Posterior cingulate gyrus (tissue), 11 donors: ENCODE data around the gene FHOD1.

Experiments used
- DNase-seq, 10 donors: peaks; one replicate each; pipeline versions ENCODE4 v3.0.0 to v3.0.0-alpha.2; 2020 to 2021; ENCODE audit warnings: mixed read lengths in 3 of 10
- intact Hi-C: fragments of 100-400 bp; cut with DNase I; formaldehyde crosslinking; loops from one replicate; pipeline ENCODE4 v1.15.1; 2023

The FHOD1 gene

DNA sequence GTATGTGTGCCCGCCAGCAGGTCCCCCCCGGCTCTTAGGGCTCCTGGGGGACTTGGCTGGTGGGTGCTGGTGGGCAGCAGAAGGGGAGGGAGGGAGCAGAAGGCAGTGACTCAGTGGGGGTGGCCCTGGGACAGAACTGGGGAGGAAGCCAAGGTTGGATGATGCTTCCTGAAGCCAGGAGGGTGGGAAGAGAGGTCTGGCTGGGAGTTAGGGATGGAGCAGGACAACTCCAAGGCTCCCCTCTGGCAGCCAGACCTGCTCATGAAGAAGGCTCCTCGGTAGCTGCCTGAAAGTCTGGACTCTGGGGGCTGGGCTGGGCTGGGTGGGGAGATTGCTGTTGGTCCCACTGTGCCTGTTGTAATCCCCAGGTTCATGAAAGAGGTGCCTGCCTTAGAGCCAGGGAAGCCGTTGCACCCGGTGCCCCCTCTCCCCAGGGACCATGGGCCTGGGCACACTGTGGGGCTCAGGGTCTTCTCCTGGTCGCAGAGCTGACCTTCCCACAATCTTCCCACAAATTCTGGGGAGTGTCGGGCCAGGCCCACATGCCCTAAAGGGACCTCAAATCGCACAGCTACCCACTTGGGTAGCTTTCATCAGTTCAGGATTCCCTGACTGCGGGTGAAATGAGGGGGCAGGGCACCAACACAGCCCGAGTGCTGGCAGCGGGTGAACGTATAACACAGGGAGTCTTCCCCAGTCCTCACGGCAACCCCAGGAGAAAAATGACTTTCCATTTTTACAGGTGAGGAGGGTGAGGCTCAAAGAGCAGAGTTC, 30.9 kb upstream of the FHOD1 start:
- peak in 2 of 10 donors; percentile 70 to 75 for DNase-seq
- intact Hi-C loops, result loop anchor here (10.0 kb wide), 1 partner anchor 187 kb away; no protein-coding TSS in a partner anchor

GRCh38 chr16:67277294-67277998, 30.2 kb upstream of the FHOD1 start:
- intact Hi-C loops, result loop anchor here (10.0 kb wide), 1 partner anchor 187 kb away; no protein-coding TSS in a partner anchor
- peak in 2 of 10 donors; percentile 30 to 52 for DNase-seq

DNA sequence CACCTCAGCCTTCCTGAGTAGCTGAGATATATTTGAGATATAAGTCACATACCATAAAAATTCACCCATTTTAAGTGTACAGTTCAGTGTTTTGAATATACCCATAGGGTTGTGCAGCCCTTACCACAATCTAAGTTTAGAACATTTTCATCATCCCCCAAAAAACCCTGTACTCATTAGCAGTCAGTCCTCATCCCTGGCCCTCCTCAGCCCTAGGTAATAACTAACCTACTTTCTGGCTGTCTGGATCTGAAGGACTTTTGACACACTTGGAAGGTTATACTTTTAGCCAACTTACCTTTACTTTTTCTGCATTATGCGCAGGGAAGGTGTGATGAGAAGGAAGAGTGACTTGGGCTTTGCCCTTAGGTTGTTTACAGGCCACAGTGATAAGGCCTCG, 28.0 kb upstream of the FHOD1 start:
- intact Hi-C loops, result loop anchor here (10.0 kb wide), 1 partner anchor 189 kb away; no protein-coding TSS in a partner anchor
- DNase-seq, result peak in 1 of 10 donors; percentile 5

- DNase-seq, result peak in 3 of 10 donors; percentile 35 to 57 (median 35)
- intact Hi-C loops, result loop anchor here (10.0 kb wide), 1 partner anchor 193 kb away; no protein-coding TSS in a partner anchor
Observed at GRCh38 chr16:67271446-67271845, 24.2 kb upstream of the FHOD1 start.

- DNase-seq, result peak in 3 of 10 donors; percentile 23 to 72 (median 65)
- intact Hi-C loops, result loop anchor here (10.0 kb wide), 1 partner anchor 194 kb away; no protein-coding TSS in a partner anchor
Observed at GRCh38 chr16:67270931-67271338, 23.7 kb upstream of the FHOD1 start.

GRCh38 chr16:67269766-67270165, 22.5 kb upstream of the FHOD1 start:
- peak in 3 of 10 donors; percentile 28 to 65 (median 56) for DNase-seq
- intact Hi-C loops, result loop anchor here (10.0 kb wide), 1 partner anchor 195 kb away; no protein-coding TSS in a partner anchor

- intact Hi-C loops, result no loop called here
- DNase-seq, result peak in 3 of 10 donors; percentile 25 to 51 (median 50)
Observed at GRCh38 chr16:67268136-67268579, 20.9 kb upstream of the FHOD1 start.

- intact Hi-C loops, result no loop called here
- peak in 3 of 10 donors; percentile 9 to 40 (median 25) for DNase-seq
Observed at GRCh38 chr16:67265834-67266233, 18.6 kb upstream of the FHOD1 start.

- intact Hi-C loops, result no loop called here
- DNase-seq, result peak in 3 of 10 donors; percentile 10 to 24 (median 13)
Observed at GRCh38 chr16:67264866-67265265, 17.6 kb upstream of the FHOD1 start.

DNA sequence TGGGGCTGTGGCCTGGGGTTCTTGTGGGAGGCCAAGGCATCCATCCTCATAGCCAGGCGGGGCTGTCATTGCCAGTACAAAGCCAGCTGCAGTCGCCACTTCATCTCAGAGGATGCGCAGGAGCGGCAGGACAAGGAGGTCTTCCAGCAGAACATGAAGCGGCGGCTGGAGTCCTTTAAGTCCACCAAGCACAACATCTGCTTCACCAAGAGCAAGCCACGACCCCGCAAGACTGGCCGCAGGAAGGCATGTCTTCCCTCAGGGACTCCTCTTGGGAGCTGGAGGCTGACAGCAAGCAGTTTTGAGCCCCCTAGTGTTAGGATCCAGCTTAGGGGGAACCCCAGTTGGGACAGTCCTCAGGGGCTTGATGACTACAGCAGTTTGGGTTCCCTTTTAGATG, 17.0 kb upstream of the FHOD1 start:
- peak in 3 of 10 donors; percentile 40 to 78 (median 49) for DNase-seq
- intact Hi-C loops, result no loop called here

DNA sequence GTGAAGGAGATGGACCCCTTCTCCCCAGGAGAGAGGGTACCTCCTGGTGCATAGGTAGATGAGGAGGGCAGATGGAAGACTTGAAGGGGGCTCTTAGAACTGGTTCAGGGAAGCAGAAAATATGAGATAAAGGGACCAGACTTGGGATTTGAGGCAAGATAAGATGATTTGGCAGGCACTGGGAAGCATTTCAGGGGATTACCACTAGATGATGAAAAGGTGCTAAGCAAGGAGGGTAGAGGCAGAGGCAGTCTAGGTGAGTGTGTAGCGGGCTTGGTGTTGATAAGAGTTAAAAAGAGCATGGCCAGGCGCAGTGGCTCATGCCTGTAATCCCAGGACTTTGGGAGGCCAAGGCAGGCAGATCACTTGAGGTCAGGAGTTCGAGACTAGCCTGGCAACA, 15.9 kb upstream of the FHOD1 start:
- peak in 1 of 10 donors; percentile 13 for DNase-seq
- intact Hi-C loops, result no loop called here

GRCh38 chr16:67260426-67261063, 13.3 kb upstream of the FHOD1 start:
- peak in 4 of 10 donors; percentile 17 to 83 (median 66) for DNase-seq
- intact Hi-C loops, result no loop called here

- DNase-seq, result peak in 4 of 10 donors; percentile 15 to 85 (median 82)
- intact Hi-C loops, result no loop called here
Observed at GRCh38 chr16:67259705-67260104, 12.4 kb upstream of the FHOD1 start.

DNA sequence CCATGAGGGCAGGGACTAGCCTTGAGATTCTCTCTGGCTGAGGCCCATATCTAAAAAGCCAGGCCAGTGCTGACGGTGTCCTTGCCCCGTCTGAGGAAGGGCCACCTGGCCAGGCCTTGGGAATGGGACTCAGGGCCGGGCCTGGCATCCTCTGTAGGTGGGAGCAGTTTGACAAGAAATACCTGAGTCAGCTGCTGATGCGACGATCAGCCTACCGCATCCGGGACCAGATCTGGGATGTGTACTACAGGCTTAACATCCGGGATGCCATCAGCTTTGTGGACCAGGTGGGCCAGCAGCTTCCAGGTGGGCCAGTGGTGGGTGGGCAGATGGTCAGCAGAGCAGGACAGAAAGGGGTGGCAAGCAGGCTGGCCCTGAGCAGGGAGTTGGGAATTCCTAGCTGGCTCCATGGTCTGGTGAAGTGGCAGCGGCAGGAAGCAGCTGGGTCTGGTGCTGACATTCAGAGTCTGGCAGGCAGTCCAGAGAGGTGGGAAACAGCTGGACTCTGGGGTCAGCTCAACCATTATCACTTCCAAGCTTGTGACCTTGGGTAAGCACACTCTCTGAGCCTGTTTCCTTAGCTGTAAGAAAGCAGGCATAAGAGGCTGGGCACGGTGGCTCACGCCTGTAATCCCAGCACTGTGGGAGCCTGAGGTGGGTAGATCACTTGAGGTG, 11.0 kb upstream of the FHOD1 start:
- intact Hi-C loops, result no loop called here
- peak in 2 of 10 donors; percentile 49 to 70 for DNase-seq

- peak in 2 of 10 donors; percentile 62 to 68 for DNase-seq
- intact Hi-C loops, result no loop called here
Observed at GRCh38 chr16:67257486-67258160, 10.3 kb upstream of the FHOD1 start.

- intact Hi-C loops, result no loop called here
- peak in 2 of 10 donors; percentile 25 to 33 for DNase-seq
Observed at GRCh38 chr16:67256701-67257230, 9.5 kb upstream of the FHOD1 start.

- DNase-seq, result peak in 2 of 10 donors; percentile 48 to 70
- intact Hi-C loops, result no loop called here
Observed at GRCh38 chr16:67255553-67256221, 8.4 kb upstream of the FHOD1 start.

DNA sequence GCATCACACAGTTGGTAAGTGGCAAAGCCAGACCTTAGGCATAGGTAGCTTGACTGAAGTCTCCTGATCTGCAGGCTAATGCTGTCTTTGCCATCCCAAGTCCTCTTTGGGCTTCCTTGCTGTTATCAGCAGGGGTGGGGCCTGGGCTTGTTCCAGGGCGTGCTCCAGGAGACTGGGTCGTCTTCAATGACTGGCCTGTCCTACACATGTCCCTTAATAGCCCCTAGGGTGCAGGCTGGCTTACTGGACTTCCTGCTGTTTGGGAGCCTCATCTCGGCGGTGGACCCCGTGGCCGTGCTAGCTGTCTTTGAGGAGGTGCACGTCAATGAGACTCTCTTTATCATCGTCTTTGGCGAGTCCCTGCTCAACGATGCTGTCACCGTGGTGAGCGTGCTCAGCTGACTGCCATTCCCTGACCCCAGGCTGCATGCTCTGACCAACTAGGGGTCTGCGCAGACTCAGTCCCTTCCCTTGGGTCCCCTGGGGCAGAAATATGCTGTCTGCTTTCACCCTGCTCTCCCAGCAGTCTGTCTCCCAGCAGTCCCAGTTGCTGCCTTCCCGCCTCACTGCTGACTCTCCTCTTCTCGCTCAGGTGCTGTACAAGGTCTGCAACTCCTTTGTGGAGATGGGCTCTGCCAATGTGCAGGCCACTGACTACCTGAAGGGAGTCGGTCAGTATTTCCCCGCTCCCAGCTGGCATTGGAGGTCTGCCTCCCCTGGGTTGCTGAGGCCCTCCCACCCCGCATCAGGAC, 7.7 kb upstream of the FHOD1 start:
- intact Hi-C loops, result no loop called here
- peak in 2 of 10 donors; percentile 54 to 59 for DNase-seq
